ENCODE data around the gene MOB3B. TPM values are rescaled to one million over a fixed set of nuclear protein-coding genes. Genes with fewer than 3 reads are reported as not detected.

The MOB3B gene
- total RNA-seq, 2 donors from 2014 or later = 0.85 to 2.9 TPM

- Histone ChIP-seq H3K27ac (no peak overlapping the region), H3K9me3 (no peaks in the 10 kb centered on the region), H3K4me1 (peaks cover 0 to 20% of the 10 kb centered on the region in 2 donors), H3K27me3 (no peaks in the 10 kb centered on the region), H3K4me3 (no peak overlapping the region), H3K36me3 (no peaks in the 10 kb centered on the region)
- no peak for DNase-seq (ENCODE audit: low spot score)
- no peak for TF ChIP-seq CTCF (IDR thresholded peaks at IDR 0.05)
Measured at GRCh38 chr9:27391040-27391895, 138.3 kb downstream of the MOB3B start.

DNA sequence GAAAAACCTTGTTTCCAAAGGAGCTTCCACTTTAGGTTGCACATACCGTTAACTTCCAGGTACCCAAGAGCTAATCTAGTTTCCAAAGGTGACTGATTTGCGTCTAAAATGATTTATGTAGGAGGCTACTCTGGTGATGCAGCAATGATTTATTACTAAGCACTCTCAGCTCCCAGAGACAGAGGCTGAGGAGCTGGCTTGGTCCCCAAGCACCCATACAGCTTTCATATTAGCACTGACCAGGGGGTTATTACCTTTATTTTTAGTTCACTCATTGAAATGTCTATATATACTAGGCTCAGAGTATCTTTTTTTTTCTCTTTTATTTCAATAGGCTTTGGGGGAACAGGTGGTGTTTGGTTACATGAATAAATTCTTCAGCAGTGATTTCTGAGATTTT is 141.5 kb downstream of the MOB3B start:
- H3K27me3 ChIP-seq = no peaks in the 10 kb centered on the region
- no peak for TF ChIP-seq CTCF (IDR thresholded peaks at IDR 0.05)
- no peak overlapping the region for H3K27ac ChIP-seq
- H3K9me3 ChIP-seq = no peaks in the 10 kb centered on the region
- no peak overlapping the region for H3K4me3 ChIP-seq
- H3K36me3 ChIP-seq = no peaks in the 10 kb centered on the region
- no peak for DNase-seq (ENCODE audit: low spot score)
- H3K4me1 ChIP-seq = no peaks in the 10 kb centered on the region

- no peaks in the 10 kb centered on the region for H3K4me1 ChIP-seq
- no peak for TF ChIP-seq CTCF (IDR thresholded peaks at IDR 0.05)
- no peak overlapping the region for H3K4me3 ChIP-seq
- H3K27me3 ChIP-seq = no peaks in the 10 kb centered on the region
- H3K9me3 ChIP-seq = no peaks in the 10 kb centered on the region
- H3K36me3 ChIP-seq = no peaks in the 10 kb centered on the region
- H3K27ac ChIP-seq = no peak overlapping the region
- DNase-seq (ENCODE audit: low spot score) = no peak
Measured at GRCh38 chr9:27387722-27388121, 141.9 kb downstream of the MOB3B start.

- H3K4me1 ChIP-seq = no peaks in the 10 kb centered on the region
- H3K36me3 ChIP-seq = no peaks in the 10 kb centered on the region
- DNase-seq (ENCODE audit: low spot score) = no peak
- no peak for TF ChIP-seq CTCF (IDR thresholded peaks at IDR 0.05)
- no peaks in the 10 kb centered on the region for H3K9me3 ChIP-seq
- no peaks in the 10 kb centered on the region for H3K27me3 ChIP-seq
- no peak overlapping the region for H3K4me3 ChIP-seq
- H3K27ac ChIP-seq = no peak overlapping the region
Measured at GRCh38 chr9:27386571-27387091, 143.0 kb downstream of the MOB3B start.

DNA sequence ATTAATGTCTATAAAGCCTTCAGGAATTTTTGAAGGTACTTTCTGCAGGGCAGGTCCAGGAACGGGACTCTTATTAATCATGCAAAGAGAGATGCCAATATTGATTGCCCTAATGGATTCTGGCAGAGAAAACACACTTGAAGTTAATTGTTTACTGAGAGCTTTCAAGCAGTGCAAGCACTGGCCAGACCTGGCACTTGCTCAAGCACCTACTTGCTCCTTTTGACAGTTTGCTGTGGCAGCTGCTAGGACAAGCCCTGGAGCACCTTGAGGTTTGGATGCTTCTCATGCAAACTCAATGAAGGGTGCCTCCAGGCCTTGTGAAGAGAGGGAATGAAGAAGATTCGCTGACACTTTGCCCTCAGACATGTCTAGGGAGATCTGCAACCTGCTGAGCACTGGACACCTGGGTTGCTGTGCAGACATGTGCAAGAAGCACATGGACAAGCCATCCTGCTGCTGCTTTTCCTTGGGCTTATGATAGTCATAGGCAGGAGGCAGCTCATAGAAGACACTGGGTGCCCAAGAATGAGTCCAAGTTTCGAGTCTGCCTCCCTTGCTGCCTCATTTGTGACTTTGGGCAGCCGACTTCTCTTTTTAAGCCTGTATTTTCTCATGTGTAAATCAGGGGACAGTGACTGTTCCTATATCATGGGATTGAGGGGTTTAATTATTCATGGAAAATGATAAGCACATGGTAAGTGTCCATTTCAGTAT is 143.8 kb downstream of the MOB3B start:
- Histone ChIP-seq H3K27ac (no peak overlapping the region), H3K9me3 (no peaks in the 10 kb centered on the region), H3K4me3 (no peak overlapping the region), H3K36me3 (no peaks in the 10 kb centered on the region), H3K4me1 (no peaks in the 10 kb centered on the region), H3K27me3 (no peaks in the 10 kb centered on the region)
- no peak for DNase-seq (ENCODE audit: low spot score)
- TF ChIP-seq CTCF (IDR thresholded peaks at IDR 0.05) = no peak

All from right atrium auricular region (tissue), 2 donors.